AG04449 (cell line): ENCODE data around the gene CCDC154.

Experiments
- CTCF ChIA-PET: fragments of 350-600 bp; formaldehyde crosslinking; extraction: SDS; loops from one replicate; lab custom pipeline; 2021; ENCODE audit warnings: antibody characterized with exemption; lab: Yijun Ruan, JAX
- POLR2A ChIA-PET: fragments of 400-600, 350-600 bp; formaldehyde crosslinking; extraction: SDS; loops from one replicate; lab custom pipeline; 2020; ENCODE audit warnings: antibody characterized with exemption, inconsistent platforms; lab: Yijun Ruan, JAX
- DNase-seq: peaks from one replicate; pipeline ENCODE4 v3.0.0-alpha.2; 2010; ENCODE audit warnings: low read depth, low spot score
- H3K4me3 ChIP-seq: 2 replicates; pipeline ENCODE4 v1.5.1; 2011; ENCODE audit warnings: low read depth, mild to moderate bottlenecking, control low read depth, low read length
- TF ChIP-seq, protein P1 (sequence below): IDR thresholded peaks from one replicate; pipeline ENCODE4 v1.5.1; 2011; ENCODE audit warnings: mild to moderate bottlenecking, moderate library complexity, low read length, control low read depth, inconsistent platforms; ENCODE audit not compliant: insufficient read depth; ENCODE audit errors: missing control alignments

The CCDC154 gene

DNA sequence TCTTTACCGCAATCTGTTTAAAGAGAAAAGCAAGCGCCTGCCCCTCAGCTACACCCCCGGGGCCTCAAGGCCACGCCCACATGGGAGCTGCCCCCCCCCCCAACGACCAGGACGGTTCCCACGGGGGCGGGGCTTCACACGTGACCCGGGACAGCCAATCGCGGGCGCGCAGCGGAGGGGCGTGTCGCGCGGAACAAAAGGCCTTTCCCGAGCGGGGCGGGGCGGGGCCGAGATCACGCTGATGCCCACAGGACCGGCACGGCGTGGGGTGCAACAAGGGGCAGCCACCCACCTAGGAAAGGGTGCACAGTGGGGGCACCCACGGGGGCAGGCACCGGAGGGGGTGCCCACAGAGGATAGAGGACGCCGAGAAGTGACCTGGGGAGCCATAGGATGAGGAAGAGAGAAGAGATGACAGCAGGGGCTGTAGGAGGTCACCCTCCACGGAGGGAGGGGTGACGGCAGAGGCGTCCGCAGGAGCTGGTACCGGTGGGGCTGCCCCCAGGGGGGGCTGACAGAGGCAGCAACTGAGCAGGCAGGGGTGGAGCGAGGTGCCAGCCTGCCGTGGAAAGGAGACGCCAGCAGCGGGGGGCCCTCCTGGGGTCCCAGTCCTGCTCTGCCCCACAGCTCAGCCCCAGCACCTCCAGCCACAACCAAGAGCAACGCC, 36.1 kb downstream of the CCDC154 start:
- ChIA-PET POLR2A (interaction anchor here (0.6 to 2.5 kb wide), 3 partner anchors 13 to 29 kb away, joined by 3 to 9 read pairs (median 3); partner anchors contain the start of gene UQCC4), CTCF (interaction anchor here (0.7 kb wide), 1 partner anchor 45 kb away, joined by 3 read pairs; no protein-coding TSS in a partner anchor)

DNA sequence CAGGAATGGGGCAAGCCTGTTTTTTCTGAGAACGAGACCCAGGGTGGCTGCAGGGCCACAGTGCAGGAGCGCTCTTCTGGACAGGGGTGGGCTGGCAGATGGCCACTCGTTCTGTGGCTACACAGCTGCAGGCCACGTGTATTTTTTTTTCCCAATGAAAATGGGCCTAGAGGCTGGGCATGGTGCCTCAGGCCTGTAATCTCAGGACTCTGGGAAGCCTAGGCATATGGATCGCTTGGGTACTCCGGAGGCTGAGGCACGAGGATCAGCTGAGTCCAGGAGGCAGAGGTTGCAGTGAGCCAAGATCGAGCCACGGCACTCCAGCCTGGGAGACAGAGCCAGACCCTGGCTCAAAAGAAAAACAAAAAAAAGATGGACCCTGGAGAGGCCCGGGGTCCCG, 36.6 kb downstream of the CCDC154 start:
- H3K4me3 ChIP-seq: peak overlapping the region; percentile 34
- DNase-seq: no peak
- TF ChIP-seq, protein P1, sequence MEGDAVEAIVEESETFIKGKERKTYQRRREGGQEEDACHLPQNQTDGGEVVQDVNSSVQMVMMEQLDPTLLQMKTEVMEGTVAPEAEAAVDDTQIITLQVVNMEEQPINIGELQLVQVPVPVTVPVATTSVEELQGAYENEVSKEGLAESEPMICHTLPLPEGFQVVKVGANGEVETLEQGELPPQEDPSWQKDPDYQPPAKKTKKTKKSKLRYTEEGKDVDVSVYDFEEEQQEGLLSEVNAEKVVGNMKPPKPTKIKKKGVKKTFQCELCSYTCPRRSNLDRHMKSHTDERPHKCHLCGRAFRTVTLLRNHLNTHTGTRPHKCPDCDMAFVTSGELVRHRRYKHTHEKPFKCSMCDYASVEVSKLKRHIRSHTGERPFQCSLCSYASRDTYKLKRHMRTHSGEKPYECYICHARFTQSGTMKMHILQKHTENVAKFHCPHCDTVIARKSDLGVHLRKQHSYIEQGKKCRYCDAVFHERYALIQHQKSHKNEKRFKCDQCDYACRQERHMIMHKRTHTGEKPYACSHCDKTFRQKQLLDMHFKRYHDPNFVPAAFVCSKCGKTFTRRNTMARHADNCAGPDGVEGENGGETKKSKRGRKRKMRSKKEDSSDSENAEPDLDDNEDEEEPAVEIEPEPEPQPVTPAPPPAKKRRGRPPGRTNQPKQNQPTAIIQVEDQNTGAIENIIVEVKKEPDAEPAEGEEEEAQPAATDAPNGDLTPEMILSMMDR: no peak
- ChIA-PET POLR2A (interaction anchor here (1.0 to 2.5 kb wide), 2 partner anchors 13 to 16 kb away, joined by 3 to 9 read pairs; partner anchors contain the start of gene UQCC4), CTCF (interaction anchor here (0.6 kb wide), 1 partner anchor 12 kb away, joined by 3 read pairs; the partner anchor contains the start of gene UQCC4)

More for the DNA sequence above, 36.1 kb downstream of the CCDC154 start:
- H3K4me3 ChIP-seq: peak overlapping the region; percentile 67
- peak; percentile 9 for DNase-seq
- TF ChIP-seq, protein P1: no peak

DNA sequence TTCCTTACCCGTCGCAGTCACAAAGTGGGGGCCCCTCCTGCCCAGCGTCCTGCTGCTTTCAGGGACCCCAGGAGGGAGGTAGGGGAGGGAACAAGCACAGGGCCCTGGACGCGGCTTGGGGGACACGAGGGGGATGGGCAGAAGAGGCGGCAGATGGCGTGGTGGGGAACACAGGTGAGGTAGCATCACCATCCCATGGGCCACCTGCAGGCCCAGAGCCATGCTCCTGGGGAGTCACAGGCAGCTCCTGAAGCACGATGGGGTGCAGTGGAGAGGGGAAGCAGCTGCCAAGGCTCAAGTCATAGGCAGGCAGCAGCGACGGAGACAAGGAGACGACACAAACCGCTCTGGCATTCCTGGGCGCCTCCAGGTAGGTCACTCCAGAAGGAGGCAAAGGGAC, 40.6 kb downstream of the CCDC154 start:
- TF ChIP-seq, protein P1: no peak
- ChIA-PET CTCF (no interaction called here), POLR2A (no interaction called here)
- DNase-seq: no peak
- H3K4me3 ChIP-seq: no peak overlapping the region

DNA sequence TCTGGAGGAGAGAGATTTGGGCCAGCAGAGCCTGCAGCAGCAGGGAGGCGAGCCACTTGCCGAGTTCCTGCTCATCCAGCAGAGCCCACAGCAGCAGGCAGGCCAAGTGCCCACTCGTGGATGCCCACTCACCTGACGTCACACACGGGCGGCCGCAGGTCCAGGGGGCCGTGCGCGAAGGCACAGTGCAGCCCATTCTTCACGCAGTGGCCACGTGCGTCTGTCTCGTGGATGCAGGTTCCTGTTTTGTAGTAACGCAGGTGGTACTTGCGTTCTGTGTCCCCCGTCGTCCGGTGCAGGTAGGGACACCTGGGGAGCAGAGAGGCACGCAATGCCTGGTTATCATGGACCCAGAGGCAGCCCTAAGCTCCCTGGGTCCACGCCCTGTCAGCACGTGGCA, 41.3 kb downstream of the CCDC154 start:
- ChIA-PET CTCF (no interaction called here), POLR2A (no interaction called here)
- H3K4me3 ChIP-seq: no peak overlapping the region
- no peak for DNase-seq
- TF ChIP-seq, protein P1: no peak

DNA sequence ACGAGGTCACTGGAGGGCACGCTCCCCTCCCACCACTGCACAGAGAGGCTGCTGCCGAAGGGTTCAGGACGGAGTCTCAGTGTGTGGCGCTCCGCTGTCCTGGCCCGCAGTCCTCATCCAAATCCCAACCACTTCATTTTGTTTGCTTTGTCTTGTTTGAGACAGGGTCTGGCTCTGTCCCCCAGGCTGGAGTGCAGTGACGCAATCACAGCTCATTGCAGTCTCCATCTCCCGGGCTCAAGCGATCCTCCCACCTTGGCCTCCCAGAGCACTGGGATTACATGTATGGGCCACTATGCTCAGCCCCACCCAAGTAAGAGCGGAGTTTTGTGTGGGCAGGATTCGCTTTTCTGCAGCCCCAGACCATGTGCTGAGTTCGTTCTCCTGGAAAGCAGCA, 42.6 kb downstream of the CCDC154 start:
- H3K4me3 ChIP-seq: no peak overlapping the region
- no peak for DNase-seq
- TF ChIP-seq, protein P1: no peak
- POLR2A ChIA-PET: no interaction called here
- CTCF ChIA-PET: no interaction called here

DNA sequence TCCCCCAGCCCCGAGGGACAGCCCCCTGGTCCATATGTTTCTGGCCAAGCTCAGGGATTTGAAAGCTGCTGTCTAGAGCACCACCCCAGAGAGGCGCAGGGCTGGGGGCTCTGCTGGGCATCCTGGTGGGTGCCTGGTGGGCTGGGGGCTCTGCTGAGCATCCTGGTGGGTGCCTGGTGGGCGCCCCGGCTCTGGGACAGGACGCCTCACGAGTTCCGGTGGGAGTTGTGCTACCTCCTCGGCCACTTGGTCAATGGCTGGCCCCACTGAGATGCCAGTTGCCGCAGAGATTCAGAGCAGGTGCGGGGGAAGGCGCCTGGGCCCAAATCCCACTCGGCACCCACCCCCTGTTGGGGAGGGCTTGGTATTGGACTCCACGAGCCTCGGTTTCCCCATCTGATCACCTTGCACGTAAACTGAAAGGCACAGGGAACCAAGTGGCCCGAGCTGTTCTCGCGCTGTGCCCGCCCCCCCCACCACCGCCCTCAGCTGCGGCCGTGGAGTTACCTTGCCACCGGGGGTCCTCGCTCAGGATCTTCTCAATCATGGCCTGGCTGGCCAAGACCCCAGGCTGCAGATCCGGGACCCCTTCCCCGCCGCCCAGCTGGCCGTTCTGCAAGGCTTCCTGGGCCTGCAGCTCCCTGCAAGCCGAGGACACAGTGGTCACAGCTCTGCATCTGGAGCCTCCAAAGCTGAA, 43.1 kb downstream of the CCDC154 start:
- DNase-seq: no peak
- ChIA-PET CTCF (no interaction called here), POLR2A (no interaction called here)
- TF ChIP-seq, protein P1: no peak
- no peak overlapping the region for H3K4me3 ChIP-seq
